ENCODE results near the gene SLC46A2.

SLC46A2 gene

GRCh38 chr9:112890106-112891081, at the start of gene SLC46A2:
SLC46A2 (minus strand) TSS chr9:112890876; CDS start chr9:112890681, 195 bp downstream.
- no peak for DNase-seq

DNA sequence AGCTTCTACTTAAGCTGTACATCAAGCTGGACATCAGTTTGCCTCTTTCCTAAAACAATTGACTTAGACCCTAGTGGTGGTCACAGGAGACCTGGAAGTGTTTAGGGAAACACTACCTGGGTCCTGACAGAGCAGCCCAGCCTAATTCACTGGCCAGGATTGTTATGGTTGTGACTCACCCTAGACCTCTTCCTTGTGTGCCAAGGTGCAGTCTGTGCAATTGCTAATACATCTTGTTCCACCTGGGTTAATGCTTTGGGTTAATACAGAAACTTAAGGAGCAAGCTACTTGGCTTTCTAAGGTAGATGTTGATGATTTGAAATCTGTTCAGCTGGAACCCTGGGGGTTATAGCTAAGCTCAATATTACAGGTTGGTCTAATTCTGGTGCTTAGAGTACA, 48.7 kb upstream of the SLC46A2 start:
- no peak for DNase-seq

GRCh38 chr9:112933696-112934095, 43.0 kb upstream of the SLC46A2 start:
- peak; percentile 3 for DNase-seq

GRCh38 chr9:112925058-112925641, 34.5 kb upstream of the SLC46A2 start:
- DNase-seq, result peak; percentile 54

DNA sequence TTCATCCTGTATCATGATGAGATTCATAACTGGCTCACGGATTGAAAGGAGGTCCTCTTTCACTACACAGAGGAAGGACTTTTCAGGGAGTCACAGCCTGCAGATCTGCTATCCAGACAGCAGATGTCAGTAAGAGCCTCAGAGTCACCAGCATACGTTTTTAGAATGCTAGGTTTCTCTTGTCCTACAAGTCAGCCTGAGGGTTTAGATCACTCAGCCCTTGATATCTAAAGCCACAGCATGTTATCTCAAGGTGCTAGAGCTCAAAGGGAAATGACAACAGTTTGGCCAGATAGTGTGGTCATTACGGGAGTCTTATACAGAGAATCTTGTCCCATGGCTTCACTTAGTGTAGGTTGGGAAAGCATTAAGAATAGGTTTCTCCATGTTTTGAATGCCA, 30.9 kb upstream of the SLC46A2 start:
- peak; percentile 75 for DNase-seq

GRCh38 chr9:112917987-112918362, 27.3 kb upstream of the SLC46A2 start:
- no peak for DNase-seq

GRCh38 chr9:112917047-112917986, 26.6 kb upstream of the SLC46A2 start:
- no peak for DNase-seq

DNA sequence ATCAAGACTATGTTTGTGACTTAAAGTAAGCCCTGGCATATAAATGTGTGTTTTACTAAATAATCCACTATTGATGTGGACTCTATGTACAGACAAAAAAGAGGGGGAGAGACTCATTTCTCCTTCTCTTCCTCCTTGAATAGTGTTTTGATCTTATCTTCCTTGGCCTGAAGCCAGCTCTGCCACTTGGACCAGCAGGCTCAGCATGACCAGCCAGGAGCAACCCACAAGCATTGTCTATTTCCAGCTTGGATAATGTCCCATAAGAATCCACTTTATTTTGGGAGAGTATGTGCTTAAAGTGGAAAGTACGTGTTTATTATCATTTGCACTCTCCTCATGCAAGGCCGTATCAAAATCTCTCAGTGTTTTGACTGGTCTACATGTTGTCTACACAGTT, 23.8 kb upstream of the SLC46A2 start:
- no peak for DNase-seq

GRCh38 chr9:112913326-112913725, 22.6 kb upstream of the SLC46A2 start:
- DNase-seq, result no peak

DNA sequence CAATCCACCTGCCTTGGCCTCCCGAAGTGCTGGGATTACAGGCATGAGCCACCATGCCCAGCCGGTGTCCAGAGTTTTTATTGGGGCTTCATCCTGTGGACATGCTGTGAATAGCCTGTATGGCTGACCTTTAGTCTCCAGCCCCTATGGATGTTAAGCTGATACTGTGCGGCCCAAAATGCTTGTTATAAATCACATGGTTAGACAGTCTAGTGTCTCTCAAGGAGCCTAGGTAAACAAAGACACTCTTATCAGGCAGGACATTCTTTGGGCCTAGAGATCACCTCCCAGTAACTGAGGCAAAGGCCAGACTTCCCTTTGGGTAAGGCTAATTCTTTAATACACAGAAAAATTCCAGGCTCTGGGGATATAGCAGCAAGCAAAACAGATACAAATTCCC, 22.0 kb upstream of the SLC46A2 start:
- DNase-seq, result no peak

GRCh38 chr9:112911736-112912135, 21.1 kb upstream of the SLC46A2 start:
- no peak for DNase-seq

DNA sequence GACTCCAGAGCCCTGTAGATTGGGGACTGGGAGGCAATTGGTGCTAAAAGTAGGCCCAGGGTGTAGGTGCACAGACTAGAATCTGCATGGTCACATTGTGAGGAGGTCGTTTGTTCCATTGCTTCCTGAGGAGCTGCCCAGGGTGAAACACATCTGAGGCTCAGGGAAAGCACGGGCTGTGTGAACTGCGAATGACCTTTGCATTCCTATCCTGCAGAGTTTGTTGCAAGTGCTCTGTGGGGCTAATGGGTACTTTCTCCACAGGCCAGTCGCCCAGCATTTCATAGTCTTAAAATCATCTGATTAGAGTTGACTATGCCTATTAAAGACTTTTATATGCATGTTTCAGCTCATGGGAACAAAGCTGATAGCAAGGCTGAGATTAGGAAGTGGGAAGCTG, 14.4 kb upstream of the SLC46A2 start:
- DNase-seq, result no peak

GRCh38 chr9:112900901-112901300, 10.2 kb upstream of the SLC46A2 start:
- DNase-seq, result no peak

- no peak for DNase-seq
Observed at GRCh38 chr9:112900488-112900887, 9.8 kb upstream of the SLC46A2 start.

GRCh38 chr9:112898872-112899311, 8.2 kb upstream of the SLC46A2 start:
- peak; percentile 8 for DNase-seq

- no peak for DNase-seq
Observed at GRCh38 chr9:112896131-112896530, 5.5 kb upstream of the SLC46A2 start.

DNA sequence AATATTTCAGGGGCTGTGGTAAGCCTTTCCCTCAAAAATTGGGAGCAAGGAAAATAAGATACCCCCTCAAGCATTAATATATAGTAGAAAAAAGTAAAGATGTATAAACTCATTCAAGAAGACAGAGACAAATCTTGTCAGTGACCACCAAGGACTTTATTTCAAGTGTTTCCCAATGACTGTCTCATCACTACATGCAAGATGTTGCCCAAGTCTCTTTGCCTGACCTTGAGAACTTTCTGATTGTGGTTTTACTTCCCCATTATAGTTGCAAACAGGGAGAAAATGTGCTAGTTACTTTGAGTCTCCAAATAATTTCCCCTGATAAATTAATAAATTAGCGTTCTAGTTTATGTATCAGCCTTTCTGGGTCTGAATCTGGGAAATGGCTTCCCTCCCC, 4.0 kb upstream of the SLC46A2 start:
- DNase-seq, result peak; percentile 42

DNA sequence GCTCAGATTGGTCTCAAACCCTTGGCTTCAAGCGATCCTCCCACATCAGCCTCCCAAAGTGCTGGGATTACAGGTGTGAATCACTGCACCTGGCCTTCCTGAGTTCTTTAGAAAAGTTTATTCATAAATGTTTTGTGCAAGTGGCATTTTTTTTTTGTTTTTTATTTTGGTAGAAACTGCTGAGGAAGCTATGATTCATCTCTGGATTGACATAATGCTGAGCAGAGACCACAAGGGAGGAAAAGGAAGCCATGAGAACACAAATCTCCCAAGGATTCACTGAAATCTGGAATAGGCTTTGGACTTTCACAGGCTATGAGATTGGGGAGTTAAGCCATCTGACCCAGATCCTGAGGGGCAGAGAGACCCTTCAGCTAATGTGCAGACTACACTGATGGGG, 3.4 kb upstream of the SLC46A2 start:
- no peak for DNase-seq

DNA sequence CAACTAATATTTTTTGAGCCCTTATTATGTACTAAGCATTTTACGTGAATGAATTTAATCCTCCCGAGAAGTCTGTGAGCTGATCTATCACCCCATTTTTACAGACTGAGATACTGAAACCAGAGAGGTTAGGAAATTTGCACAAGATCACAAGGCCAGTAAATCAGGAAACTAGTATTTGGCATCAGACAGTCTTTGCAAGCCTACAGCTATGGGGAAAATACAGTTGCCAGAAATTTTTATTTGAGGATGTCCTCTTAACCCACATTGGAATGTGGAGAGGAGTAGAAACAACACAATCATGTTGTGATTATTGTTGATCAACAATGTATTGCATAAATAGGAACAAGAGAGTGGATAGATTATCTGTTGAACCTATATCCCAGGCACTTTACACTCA, 2.3 kb upstream of the SLC46A2 start:
- DNase-seq, result no peak

GRCh38 chr9:112891521-112891920, 845 bp upstream of the SLC46A2 start:
- DNase-seq, result no peak

DNA sequence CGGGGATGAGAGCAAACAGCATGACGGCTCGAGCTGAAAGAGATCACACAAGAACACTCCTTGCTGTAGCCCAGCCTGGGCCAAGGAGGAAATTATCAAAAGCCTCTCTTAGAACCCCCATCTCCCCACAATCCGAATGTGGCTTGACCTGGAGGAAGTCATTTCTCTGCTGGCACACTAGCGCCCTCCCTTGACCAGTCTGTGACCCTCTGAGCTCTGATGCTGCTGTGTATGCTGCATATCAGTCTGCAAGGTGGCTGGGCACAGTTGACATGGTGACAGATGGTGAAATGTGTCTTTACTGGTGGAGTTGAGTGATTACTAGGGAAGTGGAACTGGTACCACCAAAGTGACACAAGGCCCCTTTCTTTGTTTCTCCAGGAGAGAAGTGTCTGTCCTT, 3.3 kb downstream of the SLC46A2 start:
- peak; percentile 38 for DNase-seq

GRCh38 chr9:112886351-112886750, 4.3 kb downstream of the SLC46A2 start:
- DNase-seq, result no peak

DNA sequence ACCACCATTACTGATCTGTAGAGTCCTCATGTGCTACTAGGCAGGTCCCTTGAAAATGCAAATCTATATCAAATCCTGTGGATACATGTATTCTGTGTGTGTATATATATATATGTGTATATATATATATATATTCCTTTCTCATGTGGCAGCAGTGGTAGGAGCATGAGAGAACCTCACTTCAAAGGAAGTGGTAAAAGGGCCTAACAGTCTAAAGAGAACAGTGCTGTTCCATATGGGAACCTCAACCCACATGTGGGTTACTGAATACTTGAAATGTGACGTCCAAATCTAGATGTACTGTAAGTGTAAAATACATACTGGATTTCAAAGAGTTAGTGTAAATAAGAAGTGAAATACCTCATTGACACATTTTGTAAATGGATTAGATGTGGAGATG, 5.4 kb downstream of the SLC46A2 start:
- DNase-seq, result no peak

Data from hematopoietic multipotent progenitor cell treated with erythropoietin and hydrocortisone succinate and interleukin-3 and kit ligand, for 6 days (in vitro differentiated cells).